ENCODE data around the gene CTNNA3. TPM values are rescaled to one million over a fixed set of nuclear protein-coding genes. Genes with fewer than 3 reads are reported as not detected.
A peak's percentile ranks its signal among the peaks of the same experiment; 100 is the strongest.

CTNNA3 gene
- total and polyA plus RNA-seq, 2 donors (not counting 1 experiment from before 2014, with no cell fraction given) = not detected

- H3K4me3 ChIP-seq (replicated peaks in 1 of 4; ENCODE audit: control extremely low read depth in 1 of 4, insufficient read depth in 1 of 4, low read depth in 3 of 4, low read length in 4 of 4) = no peak overlapping the region
- no peaks in the 10 kb centered on the region for H3K27me3 ChIP-seq (ENCODE audit: control insufficient read depth, insufficient read depth, low read length)
- no peaks in the 10 kb centered on the region for H3K4me1 ChIP-seq (ENCODE audit: control insufficient read depth, extremely low read depth, insufficient read depth, low read length)
- no peak overlapping the region for H3K9ac ChIP-seq (ENCODE audit: insufficient read depth, low read length)
- H3K36me3 ChIP-seq (ENCODE audit: control insufficient read depth, insufficient read depth, low read length) = no peaks in the 10 kb centered on the region
- H3K4me2 ChIP-seq (ENCODE audit: extremely low read depth, insufficient read depth, low read length) = no peak overlapping the region
- no peak for DNase-seq (ENCODE audit: low read depth in 2 of 2)
- H2AFZ ChIP-seq (ENCODE audit: low read length) = no peak overlapping the region
- TF ChIP-seq EZH2 (IDR thresholded peaks at IDR 0.05; ENCODE audit: low read length, missing control alignments) = no peak
- no peak for TF ChIP-seq CTCF (conservative IDR thresholded peaks at IDR 0.05 in 1 of 2, IDR thresholded peaks at IDR 0.05 in 1 of 2; ENCODE audit: low read depth in 1 of 2, low read length in 2 of 2)
- no peaks in the 10 kb centered on the region for H4K20me1 ChIP-seq (ENCODE audit: control insufficient read depth, extremely low read depth, insufficient read depth, low read length)
- no peak overlapping the region for H3K27ac ChIP-seq (ENCODE audit: insufficient read depth, low read length)
- H3K79me2 ChIP-seq (ENCODE audit: control insufficient read depth, insufficient read depth, low read length) = no peaks in the 10 kb centered on the region
- no peaks in the 10 kb centered on the region for H3K9me3 ChIP-seq (ENCODE audit: control insufficient read depth, insufficient read depth, low read depth, low read length)
Observed at GRCh38 chr10:66835400-66835799, 860.6 kb downstream of the CTNNA3 start.

GRCh38 chr10:66834802-66835201 lies 861.2 kb downstream of the CTNNA3 start:
- TF ChIP-seq EZH2 (IDR thresholded peaks at IDR 0.05; ENCODE audit: low read length, missing control alignments) (no peak), CTCF (conservative IDR thresholded peaks at IDR 0.05 in 1 of 2, IDR thresholded peaks at IDR 0.05 in 1 of 2; ENCODE audit: low read depth in 1 of 2, low read length in 2 of 2) (no peak)

GRCh38 chr10:66833861-66834260 lies 862.1 kb downstream of the CTNNA3 start:
- Histone ChIP-seq H3K36me3 (ENCODE audit: control insufficient read depth, insufficient read depth, low read length) (no peaks in the 10 kb centered on the region), H3K4me2 (ENCODE audit: extremely low read depth, insufficient read depth, low read length) (no peak overlapping the region), H3K4me3 (replicated peaks in 1 of 4; ENCODE audit: control extremely low read depth in 1 of 4, insufficient read depth in 1 of 4, low read depth in 3 of 4, low read length in 4 of 4) (no peak overlapping the region), H2AFZ (ENCODE audit: low read length) (no peak overlapping the region), H3K27ac (ENCODE audit: insufficient read depth, low read length) (no peak overlapping the region), H3K9ac (ENCODE audit: insufficient read depth, low read length) (no peak overlapping the region), H3K4me1 (ENCODE audit: control insufficient read depth, extremely low read depth, insufficient read depth, low read length) (no peaks in the 10 kb centered on the region), H3K27me3 (ENCODE audit: control insufficient read depth, insufficient read depth, low read length) (no peaks in the 10 kb centered on the region), H3K79me2 (ENCODE audit: control insufficient read depth, insufficient read depth, low read length) (no peaks in the 10 kb centered on the region), H4K20me1 (ENCODE audit: control insufficient read depth, extremely low read depth, insufficient read depth, low read length) (no peaks in the 10 kb centered on the region), H3K9me3 (ENCODE audit: control insufficient read depth, insufficient read depth, low read depth, low read length) (no peaks in the 10 kb centered on the region)
- TF ChIP-seq EZH2 (IDR thresholded peaks at IDR 0.05; ENCODE audit: low read length, missing control alignments) (no peak), CTCF (conservative IDR thresholded peaks at IDR 0.05 in 1 of 2, IDR thresholded peaks at IDR 0.05 in 1 of 2; ENCODE audit: low read depth in 1 of 2, low read length in 2 of 2) (no peak)
- peak in 1 of 2 donors; percentile 43 for DNase-seq (ENCODE audit: low read depth in 2 of 2)

More at GRCh38 chr10:66834802-66835201, 861.2 kb downstream of the CTNNA3 start:
- Histone ChIP-seq H3K4me2 (ENCODE audit: extremely low read depth, insufficient read depth, low read length) (no peak overlapping the region), H3K4me3 (replicated peaks in 1 of 4; ENCODE audit: control extremely low read depth in 1 of 4, insufficient read depth in 1 of 4, low read depth in 3 of 4, low read length in 4 of 4) (no peak overlapping the region), H3K4me1 (ENCODE audit: control insufficient read depth, extremely low read depth, insufficient read depth, low read length) (no peaks in the 10 kb centered on the region), H3K27ac (ENCODE audit: insufficient read depth, low read length) (no peak overlapping the region), H3K79me2 (ENCODE audit: control insufficient read depth, insufficient read depth, low read length) (no peaks in the 10 kb centered on the region), H4K20me1 (ENCODE audit: control insufficient read depth, extremely low read depth, insufficient read depth, low read length) (no peaks in the 10 kb centered on the region), H3K27me3 (ENCODE audit: control insufficient read depth, insufficient read depth, low read length) (no peaks in the 10 kb centered on the region), H3K36me3 (ENCODE audit: control insufficient read depth, insufficient read depth, low read length) (no peaks in the 10 kb centered on the region), H2AFZ (ENCODE audit: low read length) (no peak overlapping the region), H3K9ac (ENCODE audit: insufficient read depth, low read length) (no peak overlapping the region), H3K9me3 (ENCODE audit: control insufficient read depth, insufficient read depth, low read depth, low read length) (no peaks in the 10 kb centered on the region)
- no peak for DNase-seq (ENCODE audit: low read depth in 2 of 2)
